Forelimb muscle (tissue), 1 donor: ENCODE results near the gene MBTD1. TPM values are rescaled to one million over a fixed set of nuclear protein-coding genes. Genes with fewer than 3 reads are reported as not detected.
A peak's percentile ranks its signal among the peaks of the same experiment; 100 is the strongest.
"Not testable (repeated sequence)": the region's sequence is repeated elsewhere in the genome, so short reads cannot be mapped to it uniquely, and the experiment has no call there.

Experiments
- DNase-seq: peaks from one replicate; pipeline ENCODE4 v3.0.0-alpha.2; 2013; ENCODE audit warnings: low read depth
- polyA plus RNA-seq: library from polyadenylated mRNA; unstranded; fragments of 120-200 nt; gene quantifications from one replicate; pipeline ENCODE4 v1.2.1, GENCODE V29; 2013; ENCODE audit not compliant: insufficient read length

The MBTD1 gene
- polyA plus RNA-seq, 1 donor: 22.3 TPM

GRCh38 chr17:51189162-51189561, 70.7 kb downstream of the MBTD1 start:
- DNase-seq: no peak

- DNase-seq: no peak
These were observed 71.5 kb downstream of the MBTD1 start for GRCh38 chr17:51188271-51188833.

DNA sequence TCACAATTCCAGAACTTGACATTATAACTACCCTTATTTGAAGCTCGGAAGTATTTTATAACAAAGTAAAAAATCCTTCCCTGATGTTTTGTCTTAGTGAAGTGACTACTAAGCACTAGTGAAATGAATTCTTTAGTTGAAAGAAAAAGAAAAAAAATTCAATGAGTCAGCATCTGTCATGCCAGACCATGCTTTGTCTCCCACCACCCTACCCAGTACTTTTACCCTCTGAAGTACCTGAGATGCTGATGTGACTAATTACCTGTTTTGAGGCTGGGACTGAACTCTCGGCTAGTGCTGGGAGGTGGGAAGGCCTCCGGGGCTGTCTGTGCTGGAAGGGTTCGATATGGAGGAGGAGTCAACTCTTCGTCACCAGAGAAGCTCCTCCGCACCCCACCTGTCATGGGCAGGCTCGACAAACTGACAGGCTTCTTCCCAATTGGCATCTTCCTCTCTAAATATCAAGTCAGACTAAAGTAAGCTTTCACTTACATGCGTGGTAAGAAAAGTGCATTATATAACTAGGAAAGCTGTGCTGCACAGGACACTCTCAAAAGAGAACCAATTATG, 74.0 kb downstream of the MBTD1 start:
- DNase-seq: no peak

DNA sequence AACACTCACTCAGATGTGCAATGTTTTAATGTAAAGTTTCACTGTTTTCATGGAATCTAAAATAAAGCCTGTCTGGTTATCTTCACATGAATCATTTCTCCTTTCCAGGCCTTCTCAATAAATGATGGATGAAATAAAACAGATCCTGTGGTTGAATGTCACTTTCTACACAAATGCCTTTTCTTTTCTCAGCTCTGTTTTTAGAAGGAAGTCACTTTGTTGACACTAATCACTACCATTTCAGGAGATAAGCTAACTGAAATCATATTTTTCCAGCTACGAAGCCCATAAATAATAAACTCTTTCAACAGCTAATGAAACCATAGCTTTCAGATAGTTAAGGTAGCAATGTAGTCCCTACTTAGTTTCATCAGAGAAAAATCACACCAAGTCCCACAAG, 75.7 kb downstream of the MBTD1 start:
- no peak for DNase-seq

GRCh38 chr17:51180486-51180885, 79.4 kb downstream of the MBTD1 start:
- no peak for DNase-seq

GRCh38 chr17:51172030-51172429, 87.8 kb downstream of the MBTD1 start:
- DNase-seq: not testable (repeated sequence)

GRCh38 chr17:51170736-51171135, 89.1 kb downstream of the MBTD1 start:
- DNase-seq: no peak

DNA sequence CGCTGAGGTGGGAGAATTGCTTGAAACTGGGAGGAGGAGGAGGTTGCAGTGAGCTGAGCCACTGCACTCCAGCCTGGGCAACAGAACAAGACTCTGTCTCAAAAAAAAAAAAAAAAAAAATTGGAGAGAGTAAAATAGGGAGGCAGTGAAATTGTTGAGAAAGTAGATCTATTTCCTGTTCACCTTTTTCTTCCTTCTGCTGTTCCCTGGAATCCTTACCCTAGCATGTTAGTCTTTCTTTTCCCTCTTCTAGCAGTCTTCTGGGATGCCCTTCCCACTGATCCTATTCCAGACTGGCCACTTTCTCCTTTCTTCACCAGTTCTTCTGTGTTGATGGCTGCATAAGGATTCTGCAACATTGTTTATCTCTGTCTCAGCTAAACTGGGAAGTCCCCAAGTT, 90.5 kb downstream of the MBTD1 start:
- DNase-seq: no peak

DNA sequence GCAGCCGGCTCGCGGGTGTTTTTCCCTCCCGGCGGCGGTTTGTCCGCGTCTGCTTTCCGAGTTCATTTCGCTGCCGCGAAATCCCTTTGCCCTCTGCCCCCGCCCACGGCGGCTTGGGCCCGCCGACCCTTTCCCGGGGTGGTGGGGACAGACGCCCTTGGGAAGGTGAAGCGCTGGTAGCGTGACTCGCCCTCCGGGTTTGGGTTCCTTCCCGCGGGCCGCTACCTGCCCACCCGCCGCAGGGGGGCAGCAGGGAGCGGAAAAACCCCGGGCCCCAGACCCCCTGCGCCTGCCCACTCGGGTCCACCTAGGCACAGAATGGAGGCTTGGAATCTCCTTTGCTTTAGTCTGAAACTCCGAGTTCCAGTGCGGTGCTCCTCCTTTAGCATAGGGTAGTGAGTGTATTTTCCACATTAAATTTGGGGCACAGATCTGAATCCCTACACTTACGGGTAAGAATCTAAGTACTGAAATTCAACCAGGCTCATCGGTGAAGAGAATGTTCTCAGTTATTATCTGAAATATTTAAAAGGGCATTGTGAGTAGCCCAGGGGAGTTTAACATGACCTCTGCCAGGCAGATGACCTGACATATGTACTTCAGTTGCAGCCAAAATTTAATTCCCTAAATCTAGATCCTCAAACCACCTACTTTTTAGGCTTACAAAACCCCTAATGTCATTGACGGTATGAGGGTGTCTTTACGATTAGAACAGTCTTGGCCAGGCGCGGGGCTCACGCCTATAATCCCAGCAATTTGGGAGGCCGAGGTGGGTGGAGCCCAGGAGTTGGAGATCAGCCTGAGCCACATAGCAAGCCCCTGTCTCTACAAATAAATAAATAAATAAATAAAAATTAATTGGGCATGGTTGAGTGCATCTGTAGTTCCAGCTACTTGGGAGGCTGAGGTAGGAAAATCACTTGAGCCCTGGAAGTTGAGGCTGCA, 92.6 kb downstream of the MBTD1 start:
- DNase-seq: no peak

- DNase-seq: peak; percentile 49
These were observed 93.5 kb downstream of the MBTD1 start, which contains the start of gene NME2 for GRCh38 chr17:51166198-51166986. Gene NME2, plus strand, starts transcription at chr17:51166411. Its CDS starts 420 bp downstream, at chr17:51166831.

DNA sequence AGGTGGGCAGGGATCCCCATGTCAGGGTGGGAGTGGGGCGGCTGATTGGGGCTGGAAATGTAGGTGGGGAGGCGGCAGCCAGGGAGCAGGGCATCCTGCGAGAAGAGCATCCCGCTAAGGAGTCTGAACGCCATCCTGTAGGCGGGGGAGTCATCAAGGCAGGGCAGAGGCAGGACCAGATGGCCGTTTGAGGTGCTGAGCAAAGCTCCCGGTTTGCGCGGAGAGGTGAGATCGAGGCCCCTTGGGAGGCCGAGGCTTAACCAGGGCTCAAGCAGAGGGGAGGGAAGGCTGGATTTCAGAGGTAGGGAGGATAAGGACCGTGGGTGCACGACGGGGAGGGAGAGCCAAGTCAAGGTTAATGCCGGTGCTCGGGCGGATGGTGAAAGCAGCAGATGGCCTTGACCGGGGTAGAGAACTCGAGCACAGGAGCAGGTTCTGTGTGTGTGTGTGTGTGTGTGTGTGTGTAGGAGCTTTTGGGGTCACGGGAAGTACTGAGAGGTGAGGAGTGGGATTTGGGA, 94.1 kb downstream of the MBTD1 start:
- DNase-seq: no peak

- no peak for DNase-seq
These were observed 94.8 kb downstream of the MBTD1 start for GRCh38 chr17:51164911-51165679.

DNA sequence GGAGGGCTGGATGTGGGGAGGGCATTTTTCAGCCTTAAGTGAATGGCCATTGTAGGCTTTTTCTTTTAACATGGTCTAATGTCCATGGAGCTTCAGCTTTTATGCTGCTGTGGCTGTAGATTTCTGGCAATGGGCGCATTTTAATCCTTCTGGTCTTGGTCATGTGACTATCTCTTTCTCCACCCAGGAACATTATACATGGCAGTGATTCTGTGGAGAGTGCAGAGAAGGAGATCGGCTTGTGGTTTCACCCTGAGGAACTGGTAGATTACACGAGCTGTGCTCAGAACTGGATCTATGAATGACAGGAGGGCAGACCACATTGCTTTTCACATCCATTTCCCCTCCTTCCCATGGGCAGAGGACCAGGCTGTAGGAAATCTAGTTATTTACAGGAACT, 98.3 kb downstream of the MBTD1 start:
- no peak for DNase-seq

GRCh38 chr17:51159604-51160003, 100.2 kb downstream of the MBTD1 start:
- no peak for DNase-seq

- no peak for DNase-seq
These were observed 104.4 kb downstream of the MBTD1 start for GRCh38 chr17:51155416-51155815.

- DNase-seq: no peak
These were observed 105.7 kb downstream of the MBTD1 start for GRCh38 chr17:51154176-51154575.

- peak; percentile 98 for DNase-seq
These were observed 106.4 kb downstream of the MBTD1 start, which contains the start of gene NME1 for GRCh38 chr17:51153210-51154072. Gene NME1, plus strand, starts transcription at chr17:51153559. Its CDS starts 2,096 bp downstream, at chr17:51155655.

GRCh38 chr17:51152766-51153209, 107.1 kb downstream of the MBTD1 start:
- peak; percentile 25 for DNase-seq

GRCh38 chr17:51150932-51151331, 108.9 kb downstream of the MBTD1 start:
- DNase-seq: no peak

GRCh38 chr17:51149163-51149562, 110.7 kb downstream of the MBTD1 start:
- DNase-seq: no peak
